Central memory CD4-positive, alpha-beta T cell (primary cell): ENCODE data around the gene PLAAT5.
"Not testable (repeated sequence)": the region's sequence is repeated elsewhere in the genome, so short reads cannot be mapped to it uniquely, and the experiment has no call there.

ENCODE experiments used
- DNase-seq: peaks from one replicate; pipeline ENCODE4 v3.0.0; 2022

The PLAAT5 gene

GRCh38 chr11:63478896-63479295 lies 12.1 kb downstream of the PLAAT5 start:
- DNase-seq, result peak; percentile 61

- DNase-seq, result no peak
These were observed 14.3 kb downstream of the PLAAT5 start for GRCh38 chr11:63476618-63477017.

- DNase-seq, result no peak
These were observed 18.6 kb downstream of the PLAAT5 start for GRCh38 chr11:63472372-63472771.

- DNase-seq, result no peak
These were observed 20.7 kb downstream of the PLAAT5 start for GRCh38 chr11:63470311-63470710.

- DNase-seq, result no peak
These were observed 28.8 kb downstream of the PLAAT5 start for GRCh38 chr11:63462137-63462536.

- DNase-seq, result no peak
These were observed 31.4 kb downstream of the PLAAT5 start for GRCh38 chr11:63459586-63459985.

- no peak for DNase-seq
These were observed 42.3 kb downstream of the PLAAT5 start for GRCh38 chr11:63448646-63449045.

GRCh38 chr11:63445720-63446119 lies 45.2 kb downstream of the PLAAT5 start:
- no peak for DNase-seq

GRCh38 chr11:63445118-63445517 lies 45.8 kb downstream of the PLAAT5 start:
- DNase-seq, result no peak

- DNase-seq, result no peak
These were observed 46.8 kb downstream of the PLAAT5 start for GRCh38 chr11:63444160-63444559.

- no peak for DNase-seq
These were observed 47.3 kb downstream of the PLAAT5 start for GRCh38 chr11:63443714-63444113.

GRCh38 chr11:63435831-63436230 lies 55.1 kb downstream of the PLAAT5 start:
- not testable (repeated sequence) for DNase-seq

GRCh38 chr11:63435351-63435750 lies 55.6 kb downstream of the PLAAT5 start:
- not testable (repeated sequence) for DNase-seq

GRCh38 chr11:63430731-63431130 lies 60.2 kb downstream of the PLAAT5 start:
- not testable (repeated sequence) for DNase-seq

- DNase-seq, result no peak
These were observed 62.9 kb downstream of the PLAAT5 start for GRCh38 chr11:63427971-63428508.

GRCh38 chr11:63417174-63417852 lies 73.7 kb downstream of the PLAAT5 start:
- DNase-seq, result no peak
